ENCODE measurements around the gene REL. TPM values are rescaled to one million over a fixed set of nuclear protein-coding genes. Genes with fewer than 3 reads are reported as not detected.
"Not testable (repeated sequence)": the region's sequence is repeated elsewhere in the genome, so short reads cannot be mapped to it uniquely, and the experiment has no call there.

The REL gene
- total RNA-seq, 2 donors from 2014 or later, result 11.7 to 15.9 TPM

DNA sequence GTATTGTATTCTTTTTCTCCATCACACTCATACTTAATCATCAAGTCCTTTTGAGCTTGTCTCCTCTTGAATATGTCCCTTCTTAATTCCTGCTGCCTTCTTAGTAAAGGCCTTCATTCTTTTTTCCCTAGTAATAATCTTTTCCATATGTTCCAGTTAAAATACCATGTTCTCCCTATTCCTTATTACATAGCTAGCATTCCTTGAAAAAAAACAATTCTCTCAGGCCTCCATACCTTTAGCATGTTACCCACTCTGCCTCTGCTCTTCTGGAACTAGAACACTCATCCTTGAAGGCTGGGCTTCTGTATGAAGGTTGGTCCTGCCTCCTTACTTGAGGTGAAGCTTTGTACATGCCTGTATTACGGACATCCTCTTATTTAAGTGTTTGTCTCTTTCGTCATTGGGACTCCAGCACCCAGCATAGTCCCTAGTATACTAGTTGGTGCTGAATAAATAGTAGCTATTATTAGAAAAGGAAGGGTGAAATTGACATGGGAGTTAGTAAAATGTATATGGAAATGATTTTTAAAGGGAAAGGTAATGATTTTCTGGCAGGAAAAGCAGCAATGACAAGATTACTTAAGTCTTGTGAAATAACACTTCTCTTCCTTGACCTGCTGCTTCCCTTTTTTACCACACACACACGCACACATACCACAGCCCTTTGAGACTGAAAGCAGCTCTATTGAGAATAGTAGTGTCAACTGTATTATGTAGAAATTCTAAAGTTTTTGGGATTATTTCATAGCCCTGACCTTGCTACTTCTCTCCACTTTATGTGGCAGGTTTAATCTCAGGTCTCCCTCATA is 45.6 kb downstream of the REL start:
- no peak overlapping the region for H3K27ac Mint-ChIP-seq
- no peak for TF ChIP-seq CTCF (conservative IDR thresholded peaks at IDR 0.05)
- no peak overlapping the region for H3K27ac ChIP-seq (ENCODE audit: low read depth, low read length)

GRCh38 chr2:60932061-60932460 is 50.7 kb downstream of the REL start:
- H3K4me3 ChIP-seq (ENCODE audit: low read length); H3K4me1 Mint-ChIP-seq; H3K4me3 Mint-ChIP-seq; H3K36me3 ChIP-seq (ENCODE audit: control insufficient read depth, insufficient read depth, low read length); H3K9me3 ChIP-seq (ENCODE audit: control insufficient read depth, low read length); H3K9ac ChIP-seq (ENCODE audit: extremely low read depth, low read length, poor library complexity, severe bottlenecking); H3K27me3 Mint-ChIP-seq (ENCODE audit: insufficient read depth); H3K27ac ChIP-seq (ENCODE audit: low read depth, low read length); DNase-seq; H3K4me1 ChIP-seq (ENCODE audit: control insufficient read depth, insufficient read depth, low read length); H3K27ac Mint-ChIP-seq; H3K9me3 Mint-ChIP-seq; H3K27me3 ChIP-seq (ENCODE audit: control insufficient read depth, insufficient read depth, low read length, poor library complexity, severe bottlenecking): not testable (repeated sequence)
- peaks cover 13% of the 10 kb centered on the region for H3K36me3 Mint-ChIP-seq (ENCODE audit: low read depth)
- WGBS, 2 experiments (ENCODE audit: insufficient coverage in 1 of 2, insufficient read length in 1 of 2), result 81 to 96% methylated on average over 3 to 5 of the region's 5 CpGs

More for the DNA sequence above, 45.6 kb downstream of the REL start:
- H3K9me3 ChIP-seq (ENCODE audit: control insufficient read depth, low read length), result no peaks in the 10 kb centered on the region
- DNase-seq, result no peak
- WGBS, 2 experiments (ENCODE audit: insufficient coverage in 1 of 2, insufficient read length in 1 of 2), result 97 to 100% methylated on average over 1 to 3 of the region's 3 CpGs
- peaks cover 28% of the 10 kb centered on the region for H3K36me3 Mint-ChIP-seq (ENCODE audit: low read depth)
- H3K27me3 ChIP-seq (ENCODE audit: control insufficient read depth, insufficient read depth, low read length, poor library complexity, severe bottlenecking), result no peaks in the 10 kb centered on the region
- peaks cover 8% of the 10 kb centered on the region for H3K4me1 Mint-ChIP-seq
- no peaks in the 10 kb centered on the region for H3K9me3 Mint-ChIP-seq
- no peaks in the 10 kb centered on the region for H3K27me3 Mint-ChIP-seq (ENCODE audit: insufficient read depth)
- H3K4me1 ChIP-seq (ENCODE audit: control insufficient read depth, insufficient read depth, low read length), result no peaks in the 10 kb centered on the region
- no peak overlapping the region for H3K4me3 Mint-ChIP-seq
- no peak overlapping the region for H3K4me3 ChIP-seq (ENCODE audit: low read length)
- H3K36me3 ChIP-seq (ENCODE audit: control insufficient read depth, insufficient read depth, low read length), result peaks cover 34% of the 10 kb centered on the region
- no peak overlapping the region for H3K9ac ChIP-seq (ENCODE audit: extremely low read depth, low read length, poor library complexity, severe bottlenecking)

DNA sequence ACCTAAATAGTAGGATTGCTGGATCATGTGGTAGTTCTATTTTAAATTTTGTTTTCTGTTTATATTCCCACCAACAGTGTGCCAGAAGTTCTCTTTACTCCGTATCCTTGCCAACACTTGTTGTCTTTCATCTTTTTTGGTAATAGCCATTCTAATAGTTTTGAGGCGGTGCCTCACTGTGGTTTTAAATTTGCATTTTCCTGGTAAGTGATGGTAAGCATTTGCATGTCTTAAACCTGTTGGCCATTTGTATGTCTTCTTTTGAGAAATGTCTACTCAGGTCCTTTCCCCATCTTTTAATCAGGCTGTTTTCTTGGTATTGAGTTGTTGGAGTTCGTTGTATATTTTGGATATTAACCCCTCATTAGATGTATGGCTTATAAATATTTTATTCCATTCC is 51.6 kb downstream of the REL start:
- Mint-ChIP-seq H3K36me3 (ENCODE audit: low read depth) (peaks cover 4% of the 10 kb centered on the region), H3K4me1 (no peaks in the 10 kb centered on the region), H3K4me3 (no peak overlapping the region), H3K9me3 (no peaks in the 10 kb centered on the region), H3K27me3 (ENCODE audit: insufficient read depth) (no peaks in the 10 kb centered on the region), H3K27ac (no peak overlapping the region)
- WGBS, 2 experiments (ENCODE audit: insufficient coverage in 1 of 2, insufficient read length in 1 of 2), result 91% methylated on average over 2 of the region's 3 CpGs; no CpG with 5 or more reads in 1 of the 2 experiments
- DNase-seq, result no peak
- H3K9me3 ChIP-seq (ENCODE audit: control insufficient read depth, low read length), result no peaks in the 10 kb centered on the region
- TF ChIP-seq CTCF (conservative IDR thresholded peaks at IDR 0.05), result no peak
- H3K27ac ChIP-seq (ENCODE audit: low read depth, low read length), result no peak overlapping the region
- no peaks in the 10 kb centered on the region for H3K4me1 ChIP-seq (ENCODE audit: control insufficient read depth, insufficient read depth, low read length)
- H3K9ac ChIP-seq (ENCODE audit: extremely low read depth, low read length, poor library complexity, severe bottlenecking), result no peak overlapping the region
- H3K36me3 ChIP-seq (ENCODE audit: control insufficient read depth, insufficient read depth, low read length), result peaks cover under 1% of the 10 kb centered on the region
- H3K4me3 ChIP-seq (ENCODE audit: low read length), result no peak overlapping the region
- no peaks in the 10 kb centered on the region for H3K27me3 ChIP-seq (ENCODE audit: control insufficient read depth, insufficient read depth, low read length, poor library complexity, severe bottlenecking)
